ENCODE data around the gene ATP7B.

DNA sequence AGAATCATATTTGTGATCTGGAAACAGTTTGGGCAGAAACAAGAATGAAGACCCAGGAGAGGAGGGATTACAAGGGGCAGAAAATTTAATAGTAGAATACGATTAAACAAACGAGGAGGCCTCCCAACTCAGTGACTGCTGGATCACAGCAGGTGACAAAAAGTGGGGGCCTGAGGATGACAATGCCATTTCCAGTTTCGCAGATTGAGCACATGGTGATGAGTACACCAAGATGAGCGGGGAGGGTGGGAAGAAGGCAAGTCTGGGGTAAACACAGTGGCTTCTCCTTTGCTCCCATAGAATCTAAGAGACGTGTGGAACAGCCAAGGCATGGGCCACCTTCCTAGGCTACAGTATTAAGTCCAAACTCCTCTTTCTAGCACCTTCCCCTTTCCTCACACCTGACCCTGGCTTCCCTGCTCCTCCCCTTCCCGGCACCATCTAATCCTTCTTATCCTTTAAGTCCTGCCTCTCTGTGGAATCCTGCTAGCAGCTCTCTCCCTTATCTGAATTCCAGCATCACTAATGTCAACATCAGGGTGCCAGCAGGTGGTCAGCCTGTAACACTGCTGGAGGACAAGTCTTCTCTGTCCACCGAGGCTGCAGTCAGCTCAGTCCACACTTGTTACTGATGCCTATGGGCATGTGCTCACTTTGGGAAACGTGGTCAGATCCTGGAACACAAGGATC, 13.5 kb downstream of the ATP7B start:
- TF ChIP-seq, protein P1, sequence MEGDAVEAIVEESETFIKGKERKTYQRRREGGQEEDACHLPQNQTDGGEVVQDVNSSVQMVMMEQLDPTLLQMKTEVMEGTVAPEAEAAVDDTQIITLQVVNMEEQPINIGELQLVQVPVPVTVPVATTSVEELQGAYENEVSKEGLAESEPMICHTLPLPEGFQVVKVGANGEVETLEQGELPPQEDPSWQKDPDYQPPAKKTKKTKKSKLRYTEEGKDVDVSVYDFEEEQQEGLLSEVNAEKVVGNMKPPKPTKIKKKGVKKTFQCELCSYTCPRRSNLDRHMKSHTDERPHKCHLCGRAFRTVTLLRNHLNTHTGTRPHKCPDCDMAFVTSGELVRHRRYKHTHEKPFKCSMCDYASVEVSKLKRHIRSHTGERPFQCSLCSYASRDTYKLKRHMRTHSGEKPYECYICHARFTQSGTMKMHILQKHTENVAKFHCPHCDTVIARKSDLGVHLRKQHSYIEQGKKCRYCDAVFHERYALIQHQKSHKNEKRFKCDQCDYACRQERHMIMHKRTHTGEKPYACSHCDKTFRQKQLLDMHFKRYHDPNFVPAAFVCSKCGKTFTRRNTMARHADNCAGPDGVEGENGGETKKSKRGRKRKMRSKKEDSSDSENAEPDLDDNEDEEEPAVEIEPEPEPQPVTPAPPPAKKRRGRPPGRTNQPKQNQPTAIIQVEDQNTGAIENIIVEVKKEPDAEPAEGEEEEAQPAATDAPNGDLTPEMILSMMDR (IDR thresholded peaks at IDR 0.05), result no peak
- no peak for TF ChIP-seq POLR2A (IDR thresholded peaks at IDR 0.05)
